Urothelium cell line (cell line): ENCODE results near the gene ADH1C.

Experiments
- DNase-seq: peaks from one replicate; pipeline ENCODE4 v3.0.0; 2011; ENCODE audit warnings: low spot score, mixed read lengths
- FAIRE-seq: peaks from 2 replicates; lab custom pipeline; 2011; peaks lifted over from hg19 to GRCh38; lab: Jason Lieb, UNC

The ADH1C gene

DNA sequence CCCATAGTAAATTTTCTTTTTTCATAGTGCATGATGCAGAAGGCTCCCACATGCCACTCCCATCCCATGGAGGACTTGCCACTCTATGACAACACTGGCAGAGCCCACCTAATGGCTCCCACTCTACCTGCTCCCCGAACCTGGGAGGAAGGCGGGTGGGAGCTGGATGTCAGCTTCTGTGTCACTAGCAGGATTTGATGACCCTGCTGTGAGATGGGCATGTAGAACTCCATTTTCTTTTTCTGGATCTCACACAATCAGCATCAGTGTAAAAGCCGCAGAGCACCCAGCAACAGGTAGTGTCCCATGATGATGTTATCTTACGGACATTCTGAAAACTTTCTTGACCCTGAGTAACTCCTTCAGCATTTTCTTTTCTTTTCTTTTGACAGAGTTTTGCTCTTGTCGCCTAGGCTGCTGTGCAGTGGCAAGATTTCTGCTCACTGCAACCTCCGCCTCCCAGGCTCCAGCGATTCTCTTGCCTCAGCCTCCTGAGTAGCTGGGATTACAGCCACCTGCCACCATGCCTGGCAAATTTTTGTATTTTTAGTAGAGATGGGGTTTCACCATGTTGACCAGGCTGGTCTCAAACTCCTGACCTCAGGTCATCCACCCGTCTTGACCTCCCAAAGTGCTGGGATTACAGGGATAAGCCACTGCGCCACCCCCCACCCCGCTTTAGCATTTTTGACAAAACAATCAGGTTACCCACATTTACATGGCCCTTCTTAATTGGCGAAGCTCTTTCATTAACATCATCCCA is 46.7 kb downstream of the ADH1C start:
- FAIRE-seq = no peak

DNA sequence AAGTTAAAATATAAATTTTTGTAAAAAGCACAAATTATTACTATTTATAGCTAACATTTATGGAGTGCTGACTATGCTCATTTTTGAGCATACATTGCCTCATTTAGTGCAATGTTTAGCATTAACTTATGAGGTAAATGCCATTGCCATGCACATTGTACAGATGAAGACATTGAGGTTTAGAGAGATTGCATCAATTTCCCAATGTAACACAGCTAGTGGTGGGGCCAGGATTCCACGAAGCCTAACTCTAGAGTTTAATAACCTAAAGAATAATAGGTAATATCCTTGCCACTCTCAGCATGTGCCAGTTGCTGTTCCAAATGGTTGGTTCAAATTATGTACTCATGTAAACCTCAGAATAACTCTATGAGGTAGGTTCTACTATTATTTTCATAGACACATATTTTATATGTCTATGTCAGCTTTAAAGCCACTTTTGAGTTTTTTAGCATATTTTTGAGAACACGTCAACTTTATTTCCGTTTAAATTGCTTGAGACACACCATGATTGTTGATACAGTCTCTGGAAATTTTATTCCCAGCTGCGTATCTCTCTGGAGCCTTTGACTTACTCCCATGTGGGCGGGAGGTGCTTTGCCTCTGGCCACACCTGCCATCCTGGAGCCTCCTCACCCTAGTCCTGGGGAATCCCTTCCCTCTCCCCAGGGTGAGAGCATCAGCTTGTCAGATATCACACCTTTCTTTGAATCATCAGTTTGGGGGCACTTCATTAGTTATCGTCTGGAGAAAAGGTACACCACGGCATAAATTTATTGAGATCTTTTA is 51.0 kb downstream of the ADH1C start:
- DNase-seq = no peak
- peak; percentile 30 for FAIRE-seq

More for the DNA sequence above, 46.7 kb downstream of the ADH1C start:
- DNase-seq = no peak

DNA sequence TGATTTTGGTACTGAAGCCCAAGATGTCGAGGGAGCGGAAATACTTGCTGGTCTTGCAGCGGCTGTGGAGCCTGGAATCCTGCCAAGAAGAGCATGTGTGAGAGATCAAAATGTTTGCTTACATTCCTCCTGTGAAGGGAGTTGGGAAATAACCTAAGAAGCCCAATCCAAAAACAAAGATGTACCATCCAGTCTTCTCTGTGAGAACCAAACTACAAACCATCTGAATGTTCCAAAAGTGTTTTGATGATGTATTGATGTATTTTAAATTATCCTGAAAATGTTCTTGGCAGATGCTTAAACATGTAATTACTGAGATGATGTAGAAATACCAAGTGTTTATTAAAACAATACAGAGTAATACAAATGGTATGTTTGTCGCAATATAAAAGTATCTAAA is 51.6 kb downstream of the ADH1C start:
- DNase-seq (peak; percentile 7), FAIRE-seq (no peak)

DNA sequence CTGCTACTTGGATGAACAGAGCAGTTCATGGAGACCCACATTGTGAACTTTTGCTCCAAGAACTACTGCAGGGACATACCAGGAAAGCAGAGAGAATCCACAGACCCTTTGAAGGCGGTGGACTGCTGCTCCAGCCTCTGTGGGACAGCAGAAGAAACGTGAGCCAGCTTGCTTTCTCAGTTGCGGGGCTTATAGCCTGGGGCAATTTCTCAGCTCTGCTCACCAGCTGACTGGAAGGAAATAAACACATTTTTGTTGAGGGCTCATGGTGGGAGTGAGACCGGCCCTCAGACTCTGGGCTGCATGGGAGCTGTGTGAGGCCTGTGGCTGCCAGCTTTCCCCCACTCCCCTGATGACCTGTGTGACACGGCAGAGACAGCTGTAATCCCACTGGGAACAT is 59.2 kb downstream of the ADH1C start:
- DNase-seq (no peak), FAIRE-seq (no peak)

DNA sequence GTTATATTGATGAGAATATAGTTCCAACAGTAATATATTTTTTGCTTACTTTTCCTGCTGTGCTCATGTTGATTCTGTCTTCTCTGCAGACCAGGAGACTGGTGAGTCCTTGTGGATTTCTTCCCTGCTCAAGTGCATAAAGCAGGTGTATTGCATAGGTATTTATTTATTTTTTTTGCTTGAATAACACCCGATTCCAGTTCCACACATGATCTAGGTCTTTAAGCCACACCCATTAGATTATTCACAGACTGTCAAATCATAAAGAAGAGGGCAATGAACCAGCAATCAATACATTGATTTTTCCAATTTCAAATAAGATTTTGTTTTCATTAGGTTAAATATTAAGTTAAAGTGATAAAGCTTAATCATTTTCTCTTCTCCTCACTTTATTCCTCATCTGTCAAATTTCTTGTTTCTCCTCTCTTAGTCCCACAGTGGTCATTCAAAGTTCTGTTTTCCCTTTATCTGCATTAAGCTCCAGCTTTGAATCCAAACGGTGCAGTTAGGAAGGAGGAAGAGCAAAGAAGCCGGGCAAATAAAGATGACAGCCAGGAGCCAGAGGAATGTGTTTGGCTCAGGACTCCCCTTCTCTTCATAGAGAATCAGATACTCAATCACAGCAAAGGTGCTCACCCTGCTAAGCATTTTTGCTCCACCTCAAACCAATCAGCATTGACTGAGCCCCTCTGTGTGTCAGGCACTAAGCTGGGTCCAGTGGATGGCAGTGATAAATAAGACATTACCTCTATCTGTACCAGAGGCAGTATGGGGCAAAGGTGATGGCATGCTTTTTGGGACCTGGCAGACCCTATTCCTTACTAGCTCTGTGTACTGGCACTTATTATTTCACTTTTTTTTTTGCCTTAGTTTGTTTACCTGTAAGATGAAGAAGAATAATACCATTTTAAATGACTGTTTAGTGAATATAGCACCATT is 61.4 kb downstream of the ADH1C start, which contains the start of gene ADH1A:
ADH1A (minus strand) TSS at position 138 of the 939 bp plus-strand sequence; CDS start at position 67, 71 bp downstream.
- FAIRE-seq = no peak

More for the DNA sequence above, 61.4 kb downstream of the ADH1C start, which contains the start of gene ADH1A:
- DNase-seq = no peak
